ENCODE measurements around the gene DSG3. TPM values are rescaled to one million over a fixed set of nuclear protein-coding genes. Genes with fewer than 3 reads are reported as not detected.

DSG3 gene
- total RNA-seq, 1 donor from 2014 or later = not detected

DNA sequence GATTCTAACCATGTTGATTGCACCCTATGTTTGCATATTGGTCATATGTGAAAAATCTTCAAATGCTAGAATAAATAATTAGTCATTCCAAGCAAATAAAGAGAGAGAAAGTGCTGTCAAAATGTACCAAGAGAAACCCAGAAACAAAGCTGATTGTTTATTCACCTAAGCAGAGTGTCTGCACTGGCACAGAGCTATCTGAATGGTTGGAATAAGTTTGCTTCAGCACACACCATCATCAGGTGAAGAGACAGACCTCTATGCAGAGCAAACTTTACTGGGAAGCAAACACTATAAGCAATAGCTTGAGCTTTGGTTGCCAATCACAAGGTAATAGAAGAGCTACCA is 45.5 kb upstream of the DSG3 start:
- H3K27me3 Mint-ChIP-seq (ENCODE audit: unreplicated experiment) = peaks cover 2% of the 10 kb centered on the region
- no peak for DNase-seq (ENCODE audit: low spot score)
- H3K27ac Mint-ChIP-seq (ENCODE audit: unreplicated experiment) = no peak overlapping the region
- H3K9me3 Mint-ChIP-seq (ENCODE audit: unreplicated experiment) = no peaks in the 10 kb centered on the region
- no peak for TF ChIP-seq CTCF (IDR thresholded peaks at IDR 0.05; ENCODE audit: unreplicated experiment)
- H3K4me3 Mint-ChIP-seq (ENCODE audit: unreplicated experiment) = no peak overlapping the region
- no peaks in the 10 kb centered on the region for H3K36me3 Mint-ChIP-seq (ENCODE audit: low read depth, unreplicated experiment)
- peaks cover 5% of the 10 kb centered on the region for H3K4me1 Mint-ChIP-seq (ENCODE audit: unreplicated experiment)

DNA sequence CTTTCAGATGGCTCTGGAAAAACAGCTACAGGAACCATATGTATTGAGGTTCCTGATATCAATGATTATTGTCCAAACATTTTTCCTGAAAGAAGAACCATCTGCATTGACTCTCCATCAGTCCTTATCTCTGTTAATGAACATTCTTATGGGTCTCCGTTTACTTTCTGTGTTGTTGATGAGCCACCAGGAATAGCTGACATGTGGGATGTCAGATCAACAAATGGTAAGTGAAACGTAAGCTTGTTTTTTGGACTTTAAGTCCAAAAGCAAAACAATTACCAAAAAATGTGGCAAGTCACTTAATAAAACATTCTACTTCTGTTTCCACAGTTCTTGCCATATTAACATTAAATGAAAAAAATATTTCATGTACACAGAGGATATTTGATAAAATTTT is 44.1 kb upstream of the DSG3 start:
- no peak for DNase-seq (ENCODE audit: low spot score)
- no peak for TF ChIP-seq CTCF (IDR thresholded peaks at IDR 0.05; ENCODE audit: unreplicated experiment)
- Mint-ChIP-seq H3K9me3 (ENCODE audit: unreplicated experiment) (no peaks in the 10 kb centered on the region), H3K27ac (ENCODE audit: unreplicated experiment) (no peak overlapping the region), H3K4me1 (ENCODE audit: unreplicated experiment) (no peaks in the 10 kb centered on the region), H3K36me3 (ENCODE audit: low read depth, unreplicated experiment) (no peaks in the 10 kb centered on the region), H3K4me3 (ENCODE audit: unreplicated experiment) (no peak overlapping the region), H3K27me3 (ENCODE audit: unreplicated experiment) (peaks cover 2% of the 10 kb centered on the region)

DNA sequence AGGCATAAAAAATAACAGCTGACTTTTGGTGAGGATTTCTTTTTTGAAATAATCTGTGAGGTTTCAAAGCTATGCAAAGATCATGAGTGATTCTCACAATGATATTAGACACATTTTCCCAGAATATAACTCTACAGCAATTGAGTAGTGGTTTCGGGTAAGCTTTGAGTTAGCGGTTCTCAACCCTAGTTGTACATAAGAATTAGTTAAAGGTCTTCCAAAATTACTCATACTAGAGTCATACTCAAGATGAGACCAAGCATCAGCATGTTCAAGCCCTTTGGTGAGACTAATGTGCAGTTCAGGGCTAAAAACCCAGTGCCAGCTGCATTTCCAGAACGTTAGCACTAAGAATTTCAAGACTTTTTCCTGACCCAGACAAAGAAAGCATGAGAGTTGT is 39.9 kb upstream of the DSG3 start:
- no peak overlapping the region for H3K27ac Mint-ChIP-seq (ENCODE audit: unreplicated experiment)
- TF ChIP-seq CTCF (IDR thresholded peaks at IDR 0.05; ENCODE audit: unreplicated experiment) = no peak
- H3K36me3 Mint-ChIP-seq (ENCODE audit: low read depth, unreplicated experiment) = no peaks in the 10 kb centered on the region
- no peaks in the 10 kb centered on the region for H3K9me3 Mint-ChIP-seq (ENCODE audit: unreplicated experiment)
- H3K4me3 Mint-ChIP-seq (ENCODE audit: unreplicated experiment) = no peak overlapping the region
- H3K4me1 Mint-ChIP-seq (ENCODE audit: unreplicated experiment) = no peaks in the 10 kb centered on the region
- no peaks in the 10 kb centered on the region for H3K27me3 Mint-ChIP-seq (ENCODE audit: unreplicated experiment)
- no peak for DNase-seq (ENCODE audit: low spot score)

GRCh38 chr18:31409276-31409675 is 38.3 kb upstream of the DSG3 start:
- H3K36me3 Mint-ChIP-seq (ENCODE audit: low read depth, unreplicated experiment) = no peaks in the 10 kb centered on the region
- no peaks in the 10 kb centered on the region for H3K4me1 Mint-ChIP-seq (ENCODE audit: unreplicated experiment)
- no peaks in the 10 kb centered on the region for H3K27me3 Mint-ChIP-seq (ENCODE audit: unreplicated experiment)
- H3K4me3 Mint-ChIP-seq (ENCODE audit: unreplicated experiment) = no peak overlapping the region
- DNase-seq (ENCODE audit: low spot score) = no peak
- TF ChIP-seq CTCF (IDR thresholded peaks at IDR 0.05; ENCODE audit: unreplicated experiment) = no peak
- no peak overlapping the region for H3K27ac Mint-ChIP-seq (ENCODE audit: unreplicated experiment)
- no peaks in the 10 kb centered on the region for H3K9me3 Mint-ChIP-seq (ENCODE audit: unreplicated experiment)

GRCh38 chr18:31410716-31411483 is 36.6 kb upstream of the DSG3 start:
- Mint-ChIP-seq H3K9me3 (ENCODE audit: unreplicated experiment) (no peaks in the 10 kb centered on the region), H3K4me3 (ENCODE audit: unreplicated experiment) (no peak overlapping the region), H3K36me3 (ENCODE audit: low read depth, unreplicated experiment) (no peaks in the 10 kb centered on the region), H3K27me3 (ENCODE audit: unreplicated experiment) (peaks cover 2% of the 10 kb centered on the region), H3K27ac (ENCODE audit: unreplicated experiment) (no peak overlapping the region), H3K4me1 (ENCODE audit: unreplicated experiment) (no peaks in the 10 kb centered on the region)
- no peak for DNase-seq (ENCODE audit: low spot score)
- no peak for TF ChIP-seq CTCF (IDR thresholded peaks at IDR 0.05; ENCODE audit: unreplicated experiment)
